Activated CD4-positive, alpha-beta T cell treated with anti-CD3 and anti-CD28 coated beads, Interleukin-2, Interleukin-6, amounts not matched to agents 100 ng/mL and 50 ng/mL, durations not matched to agents 16 hours and 8 hours (primary cell): ENCODE measurements around the gene ABLIM3.
A peak's percentile ranks its signal among the peaks of the same experiment; 100 is the strongest.

Experiments used
- DNase-seq: peaks from one replicate; pipeline ENCODE4 v3.0.0-alpha.2; 2020

ABLIM3 gene

DNA sequence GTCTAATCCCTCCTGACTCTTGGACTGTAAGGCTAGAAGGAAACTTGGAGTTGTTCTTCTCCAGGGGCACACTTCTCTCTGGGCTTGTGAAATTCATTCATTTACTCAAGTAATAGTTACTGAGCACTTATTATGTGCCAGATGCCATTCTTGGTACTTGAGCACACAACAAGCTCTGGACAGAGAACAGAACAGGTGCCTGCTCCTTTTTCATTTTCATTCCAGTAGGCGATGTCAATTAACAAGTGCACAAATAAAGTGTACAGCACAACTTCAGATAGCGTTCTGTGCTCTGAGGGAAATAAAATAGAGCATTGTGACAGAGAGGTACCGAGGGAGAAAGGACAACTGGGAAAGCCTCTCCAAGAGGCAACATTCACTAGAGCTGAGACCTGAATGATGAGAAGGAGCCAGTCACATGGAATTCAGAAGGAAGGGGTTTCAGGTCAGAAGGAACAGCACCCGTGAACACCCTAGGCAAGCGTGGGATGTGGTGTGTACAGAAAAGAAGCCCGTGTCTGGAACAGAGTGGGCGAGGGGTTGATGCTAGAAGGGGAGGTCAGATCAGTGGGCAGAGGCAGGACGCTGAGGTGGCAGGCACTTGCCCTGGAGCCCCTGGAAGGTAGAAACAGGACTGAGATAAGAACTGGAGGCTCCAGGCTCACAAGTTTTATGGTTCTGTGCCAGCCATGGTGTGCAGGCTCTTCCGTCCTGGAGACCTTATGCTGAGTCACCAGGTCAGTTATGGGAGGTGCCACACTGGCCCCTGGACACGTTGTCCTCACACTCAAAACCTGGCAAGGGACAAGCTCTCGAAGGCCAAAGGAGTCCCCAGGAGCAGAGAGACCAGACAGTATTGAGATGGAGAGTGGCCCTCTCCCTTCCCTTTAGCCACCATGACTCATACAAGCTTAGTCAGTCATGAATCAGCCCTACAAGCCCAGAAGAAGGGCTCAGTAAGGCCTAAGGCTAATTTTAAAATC lies 7.2 kb upstream of the ABLIM3 start:
- DNase-seq = no peak

DNA sequence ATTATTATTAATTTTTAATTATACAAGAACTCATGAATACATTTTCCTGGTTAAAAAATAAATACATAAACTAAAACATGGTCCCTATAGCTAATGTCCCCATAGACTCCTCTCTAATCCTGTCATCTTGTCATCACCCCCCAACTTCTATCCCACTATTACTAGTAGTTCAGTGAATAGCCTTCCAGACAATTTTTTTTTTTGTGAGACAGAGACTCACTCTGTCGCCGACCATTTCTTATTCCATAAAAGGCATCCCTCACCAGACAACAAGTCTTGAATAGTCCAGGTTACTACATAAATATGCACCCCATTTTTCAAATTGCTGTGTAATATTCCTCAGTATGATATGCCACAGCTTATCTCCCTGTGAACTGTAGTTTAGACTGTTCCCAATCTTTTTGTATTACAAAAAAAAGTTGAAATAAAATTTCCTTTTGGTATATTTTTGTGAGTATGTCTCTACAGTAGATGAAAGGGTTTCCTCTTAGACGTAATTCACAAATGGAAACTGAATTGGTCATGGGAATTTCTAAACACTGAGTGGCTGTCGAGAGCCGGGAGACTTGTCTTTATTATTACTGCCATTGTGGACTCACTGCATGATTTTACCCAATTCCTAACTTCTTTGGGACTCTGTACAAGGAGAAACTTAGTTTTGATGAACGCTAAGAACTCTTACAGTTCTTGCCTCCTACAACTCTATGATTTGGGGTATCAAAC lies 6.4 kb upstream of the ABLIM3 start:
- DNase-seq = no peak

DNA sequence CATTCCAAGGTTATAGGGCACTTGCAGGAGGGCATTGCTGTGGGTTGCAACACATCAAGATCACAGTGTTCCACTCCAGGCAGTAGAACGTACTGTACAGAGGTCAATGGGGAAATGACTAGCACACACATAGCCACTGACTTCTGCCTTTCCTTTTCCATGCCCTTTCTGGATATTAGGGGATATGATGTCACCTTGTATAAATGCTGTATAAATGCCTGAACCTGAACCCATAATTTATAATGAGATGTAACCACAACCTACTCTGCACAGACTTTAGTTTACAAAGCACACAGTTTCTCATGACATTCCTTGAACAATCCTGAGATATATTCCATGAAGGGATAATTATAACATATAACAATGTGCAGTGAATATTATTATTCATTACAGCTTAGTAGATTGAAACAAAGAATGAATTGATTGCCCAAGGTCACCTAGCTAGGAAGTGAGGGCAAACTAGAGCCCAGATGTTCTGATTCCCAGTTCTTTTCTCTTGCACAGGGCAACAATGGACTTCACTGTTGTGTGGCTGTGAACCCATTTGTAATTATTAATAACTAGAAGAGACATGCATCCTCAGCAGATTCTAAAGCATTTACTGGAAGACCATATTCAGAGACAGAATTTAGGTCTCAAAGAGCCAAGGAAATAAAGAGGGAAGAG lies 5.6 kb upstream of the ABLIM3 start:
- no peak for DNase-seq

DNA sequence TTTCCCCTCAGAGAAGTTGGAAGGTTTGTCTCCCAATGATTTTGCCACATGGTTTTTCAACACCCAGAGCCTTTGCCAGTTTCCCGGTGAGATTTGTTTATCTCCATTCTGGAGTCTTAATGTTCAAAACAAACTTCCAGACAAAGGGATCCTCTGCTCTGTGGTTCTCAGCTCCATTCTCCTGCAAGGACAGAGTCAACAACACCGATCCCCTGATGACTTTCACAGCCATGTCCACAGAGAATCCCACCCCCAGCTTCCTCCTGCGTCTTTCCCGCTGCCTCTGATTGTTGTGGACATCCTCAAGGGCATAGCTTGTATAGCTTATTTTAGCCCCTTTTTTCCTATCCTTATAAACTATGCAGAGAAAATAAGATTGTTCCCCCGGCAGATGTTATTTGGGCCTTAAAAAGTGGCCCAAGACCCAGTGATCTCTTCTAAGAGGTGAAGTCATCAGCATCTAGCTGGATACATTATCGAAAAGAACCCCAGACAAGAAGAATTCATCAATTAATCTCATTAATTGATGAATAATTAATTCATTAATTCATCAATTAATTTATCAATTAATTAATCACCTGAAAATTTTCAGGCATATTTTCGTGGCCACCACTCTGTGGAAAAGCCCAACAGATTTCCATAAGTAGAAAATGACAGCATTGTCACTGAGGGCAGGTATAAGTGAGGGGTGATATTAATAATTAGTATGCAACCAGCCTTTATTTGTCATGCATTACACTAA lies 2.9 kb upstream of the ABLIM3 start:
- DNase-seq = no peak

DNA sequence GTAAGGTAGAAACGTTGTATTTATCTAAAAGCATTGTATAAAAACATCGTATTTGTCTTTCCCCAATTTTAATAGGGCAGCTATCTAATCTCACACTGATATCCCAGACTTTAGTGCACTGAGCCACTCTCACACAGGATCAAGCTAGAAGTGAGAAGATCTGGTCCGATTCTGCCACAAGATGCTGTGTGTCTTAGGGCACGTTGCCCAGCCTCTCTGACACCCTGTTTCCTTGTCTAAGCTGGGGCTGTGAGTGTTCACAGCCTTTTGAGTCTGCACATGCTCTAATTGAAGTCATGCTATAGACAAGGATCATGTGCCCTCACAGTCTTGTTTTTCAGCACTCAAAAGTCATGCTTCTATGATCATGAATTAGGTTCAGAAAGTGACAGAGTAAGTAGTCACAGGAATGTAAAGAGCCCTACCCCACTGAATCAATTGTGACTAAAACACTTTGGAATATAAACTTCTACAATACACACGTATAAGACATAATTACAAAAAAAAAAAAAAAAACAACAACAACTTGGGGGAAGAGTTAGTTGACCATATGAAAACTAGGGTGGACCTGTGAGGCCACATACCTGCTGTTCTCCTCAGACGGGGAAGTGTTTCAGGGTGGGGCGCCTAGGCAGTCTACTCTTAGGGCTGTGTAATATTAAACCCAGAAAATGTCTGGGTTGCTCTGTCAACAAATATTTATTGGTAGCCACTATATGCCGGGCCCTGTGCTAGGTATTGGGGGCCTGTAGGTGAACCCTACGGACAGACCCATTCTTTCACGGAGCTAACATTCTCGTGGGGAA lies 893 bp upstream of the ABLIM3 start:
- DNase-seq = no peak

DNA sequence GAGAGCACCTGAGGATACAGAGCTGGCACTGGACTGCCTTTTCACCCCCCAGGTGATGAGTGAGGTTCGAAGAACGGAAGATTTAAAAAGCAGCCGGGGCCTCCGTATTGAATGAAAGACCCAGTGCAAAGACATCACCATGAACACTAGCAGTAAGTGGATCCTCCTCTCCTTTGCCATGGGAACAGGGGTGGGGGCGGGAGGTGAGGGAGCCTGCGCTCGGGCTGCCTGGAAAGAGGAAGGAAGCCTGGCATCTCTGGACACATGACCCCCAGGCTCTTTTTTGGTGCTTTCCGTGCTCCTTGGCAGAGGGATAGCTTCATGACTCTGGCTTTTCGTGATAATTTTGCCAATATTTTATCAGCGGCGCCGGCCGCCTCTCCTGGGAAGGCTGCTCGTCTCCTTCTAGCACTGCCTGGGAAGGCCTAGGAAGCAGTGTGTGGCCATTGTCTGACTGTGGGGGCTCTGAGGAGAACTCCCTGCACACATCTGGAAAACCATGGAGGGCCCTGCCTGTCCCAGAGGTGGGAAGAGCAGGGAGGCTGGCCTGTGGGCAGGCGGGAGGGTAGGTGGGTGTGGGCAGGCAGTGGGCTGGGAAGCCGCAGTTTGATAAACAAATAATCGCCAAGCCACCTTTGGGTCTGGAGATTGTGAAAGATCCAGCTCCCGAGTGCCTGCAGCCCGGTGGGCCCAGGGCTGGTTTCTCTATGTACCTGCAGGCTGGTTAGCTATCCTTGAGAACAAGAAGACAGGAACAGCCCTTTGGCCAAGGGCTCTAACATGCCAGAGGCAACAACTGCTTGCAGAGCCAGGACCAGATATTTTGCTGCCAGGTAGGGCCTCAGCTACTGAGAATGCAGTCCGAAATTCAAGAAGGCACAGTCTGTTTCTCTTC lies 911 bp downstream of the ABLIM3 start:
- no peak for DNase-seq

DNA sequence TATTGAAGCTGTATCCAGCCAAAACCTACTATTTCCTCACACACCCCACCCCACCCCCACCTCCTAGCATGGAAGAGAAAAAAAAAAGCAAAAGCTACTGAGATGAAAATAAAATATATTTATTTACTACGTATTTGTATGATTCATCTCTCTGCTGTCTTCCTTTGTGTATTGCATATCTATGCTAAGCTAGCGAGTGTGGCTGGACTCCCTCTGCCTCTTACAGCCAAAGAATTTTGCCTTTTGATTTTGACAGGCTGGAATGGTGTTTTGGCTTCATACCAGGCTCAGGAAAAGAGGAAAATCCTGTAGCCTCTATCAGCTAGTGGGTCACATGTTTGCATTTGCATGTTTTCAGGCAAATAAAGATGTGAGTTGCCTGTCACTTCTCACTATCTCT lies 2.2 kb downstream of the ABLIM3 start:
- no peak for DNase-seq

DNA sequence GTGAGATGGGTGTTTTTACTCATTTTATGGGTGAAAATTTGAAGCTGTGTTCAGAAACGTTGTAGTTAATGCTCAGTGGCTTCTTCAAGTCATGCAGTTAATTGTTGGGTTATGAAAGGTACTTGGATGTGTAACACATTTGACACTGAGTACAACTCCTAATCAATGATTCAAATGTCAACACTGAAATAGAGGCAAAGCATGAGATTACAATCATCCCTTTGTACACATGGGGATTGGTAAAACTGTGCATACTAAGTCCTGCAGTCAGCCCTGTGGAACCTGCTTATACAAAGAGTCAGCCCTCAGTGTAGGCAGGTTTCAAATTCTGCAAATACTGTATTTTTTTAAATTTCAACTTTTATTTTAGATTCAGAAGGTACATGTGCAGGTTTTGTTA lies 3.3 kb downstream of the ABLIM3 start:
- no peak for DNase-seq

DNA sequence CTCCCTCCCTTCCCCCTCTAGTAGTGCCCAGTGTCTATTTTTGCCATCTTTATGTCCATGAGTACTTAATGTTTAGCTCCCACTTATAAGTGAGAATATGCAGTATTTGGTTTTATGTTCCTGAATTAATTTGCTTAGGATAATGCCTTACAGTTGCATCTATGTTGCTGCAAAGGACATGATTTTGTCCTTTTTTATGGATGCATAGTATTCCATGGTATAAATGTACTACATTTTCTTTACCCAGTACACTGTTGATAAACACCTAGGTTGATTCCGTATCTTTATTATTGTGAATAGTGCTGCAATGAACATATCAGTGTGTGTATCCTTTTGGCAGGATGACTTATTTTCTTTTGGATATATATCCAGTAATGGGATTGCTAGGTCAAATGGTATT lies 3.8 kb downstream of the ABLIM3 start:
- DNase-seq = no peak

DNA sequence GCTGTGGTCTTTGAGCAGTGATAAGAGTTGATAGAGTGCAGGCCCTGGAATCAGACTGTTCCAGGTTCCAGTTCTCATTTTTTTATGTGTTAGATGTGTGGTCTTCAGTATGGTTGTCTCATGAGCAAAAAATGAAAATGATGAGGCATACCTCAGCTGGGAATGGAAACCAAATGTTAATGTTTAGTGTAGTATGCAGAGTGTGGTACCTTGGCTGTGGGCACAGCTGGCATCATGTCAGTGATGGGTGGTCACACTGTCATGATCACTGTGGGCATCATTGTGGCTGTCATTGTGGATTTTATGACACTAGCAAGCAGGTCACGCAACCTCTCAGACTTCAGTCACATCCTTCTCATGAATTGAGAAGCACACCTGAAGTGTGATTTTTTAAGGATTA lies 6.4 kb downstream of the ABLIM3 start:
- no peak for DNase-seq

DNA sequence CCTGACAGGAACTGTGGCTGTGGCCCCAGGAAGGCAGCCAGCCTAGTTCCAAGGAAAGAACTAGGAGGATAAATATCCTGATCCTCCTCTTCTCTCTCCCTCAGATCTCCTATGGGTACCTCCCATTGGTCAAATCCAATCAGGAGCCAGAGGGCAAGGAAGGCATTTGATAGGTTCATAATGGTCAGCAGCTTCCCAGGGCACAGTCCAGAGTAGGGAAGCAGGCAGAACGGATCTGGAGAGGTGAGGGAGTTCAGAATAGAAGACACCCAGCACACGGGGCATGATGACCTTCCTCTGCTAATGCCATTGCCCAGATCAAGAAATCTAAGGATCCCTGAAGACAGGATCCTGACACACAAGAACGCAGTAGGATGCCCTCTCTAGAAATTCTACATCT lies 8.6 kb downstream of the ABLIM3 start:
- no peak for DNase-seq

DNA sequence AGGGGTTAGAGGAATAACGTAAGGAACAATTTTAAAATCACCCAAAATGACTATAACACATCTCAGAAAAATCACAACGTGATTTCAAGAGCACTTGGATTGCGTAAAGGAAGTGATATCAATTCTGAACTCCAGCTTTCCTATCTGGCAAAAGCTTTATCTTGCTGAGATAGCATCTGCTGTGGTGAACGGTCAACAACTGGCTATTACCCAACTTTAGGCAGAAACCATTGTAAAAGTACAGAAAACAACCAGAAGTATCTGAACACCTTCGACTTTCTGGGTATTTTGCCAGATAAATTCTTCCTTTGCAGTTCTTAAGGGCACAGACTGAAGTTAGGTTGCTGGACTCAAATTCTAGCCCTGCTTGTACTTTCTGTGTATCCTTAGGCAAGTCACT lies 9.2 kb downstream of the ABLIM3 start:
- DNase-seq = no peak

DNA sequence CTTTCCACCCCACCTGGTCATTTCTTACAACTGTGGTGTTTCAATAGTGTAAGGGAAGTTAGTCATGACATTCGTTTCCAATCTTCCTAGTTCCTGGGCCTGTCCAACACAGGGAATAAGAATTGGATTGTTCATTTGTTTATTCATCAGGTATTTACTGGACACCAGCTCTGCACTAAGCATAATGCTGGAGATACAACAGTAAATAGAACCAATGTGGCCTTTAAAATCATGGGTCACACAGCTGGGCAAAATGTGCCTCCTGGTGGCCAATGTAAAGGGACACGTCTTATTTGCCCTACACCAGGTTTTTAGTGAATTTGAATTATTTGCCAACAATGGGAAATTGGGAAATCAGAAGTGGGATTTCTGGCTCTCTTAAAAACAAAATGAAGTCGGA lies 10.4 kb downstream of the ABLIM3 start:
- no peak for DNase-seq

DNA sequence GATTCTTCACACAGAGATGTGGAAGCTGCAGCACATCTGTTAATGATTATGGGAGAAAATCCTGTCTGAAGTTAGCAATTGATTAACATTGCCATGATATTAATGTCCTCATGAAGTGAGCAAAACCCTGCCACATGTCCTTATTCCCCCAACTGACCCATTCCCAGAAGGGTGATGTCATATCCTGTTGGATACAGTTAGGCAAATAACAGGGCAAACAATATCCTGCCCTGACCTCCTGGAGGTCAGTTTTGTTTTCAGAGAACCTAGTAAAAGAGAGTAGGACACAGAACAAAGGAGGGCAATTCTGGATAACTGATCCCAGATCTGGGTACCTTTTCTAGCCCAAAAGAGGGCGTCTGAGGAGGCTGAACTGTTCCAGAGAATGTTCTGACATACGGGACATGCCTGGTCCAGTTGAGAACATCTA lies 11.0 kb downstream of the ABLIM3 start:
- no peak for DNase-seq

DNA sequence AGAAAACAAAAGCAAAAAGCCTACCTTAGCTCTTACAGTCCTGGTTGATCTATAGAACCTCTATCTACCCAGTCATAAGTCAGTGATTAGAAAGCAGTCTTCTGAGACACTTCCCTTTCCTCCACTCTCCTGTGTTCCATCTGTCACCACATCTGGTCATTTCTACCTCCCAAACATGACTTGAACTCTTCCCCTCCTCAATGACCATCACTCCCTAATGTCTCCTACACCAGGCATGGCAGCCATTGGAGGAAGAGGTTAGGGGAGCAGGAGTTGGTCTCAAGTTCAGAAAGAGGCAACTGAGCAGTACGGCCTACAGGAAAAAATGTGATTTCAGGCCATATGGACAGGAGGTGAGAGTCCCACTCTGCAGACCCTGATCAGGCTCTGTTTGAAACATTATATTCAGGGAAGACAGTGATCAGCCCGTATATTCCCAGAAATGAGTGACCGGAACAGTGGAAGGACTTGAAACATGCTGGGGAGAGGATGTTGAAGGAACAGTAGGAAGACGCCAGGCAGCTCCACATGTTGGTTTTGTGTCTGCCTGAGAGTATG lies 12.0 kb downstream of the ABLIM3 start:
- no peak for DNase-seq

DNA sequence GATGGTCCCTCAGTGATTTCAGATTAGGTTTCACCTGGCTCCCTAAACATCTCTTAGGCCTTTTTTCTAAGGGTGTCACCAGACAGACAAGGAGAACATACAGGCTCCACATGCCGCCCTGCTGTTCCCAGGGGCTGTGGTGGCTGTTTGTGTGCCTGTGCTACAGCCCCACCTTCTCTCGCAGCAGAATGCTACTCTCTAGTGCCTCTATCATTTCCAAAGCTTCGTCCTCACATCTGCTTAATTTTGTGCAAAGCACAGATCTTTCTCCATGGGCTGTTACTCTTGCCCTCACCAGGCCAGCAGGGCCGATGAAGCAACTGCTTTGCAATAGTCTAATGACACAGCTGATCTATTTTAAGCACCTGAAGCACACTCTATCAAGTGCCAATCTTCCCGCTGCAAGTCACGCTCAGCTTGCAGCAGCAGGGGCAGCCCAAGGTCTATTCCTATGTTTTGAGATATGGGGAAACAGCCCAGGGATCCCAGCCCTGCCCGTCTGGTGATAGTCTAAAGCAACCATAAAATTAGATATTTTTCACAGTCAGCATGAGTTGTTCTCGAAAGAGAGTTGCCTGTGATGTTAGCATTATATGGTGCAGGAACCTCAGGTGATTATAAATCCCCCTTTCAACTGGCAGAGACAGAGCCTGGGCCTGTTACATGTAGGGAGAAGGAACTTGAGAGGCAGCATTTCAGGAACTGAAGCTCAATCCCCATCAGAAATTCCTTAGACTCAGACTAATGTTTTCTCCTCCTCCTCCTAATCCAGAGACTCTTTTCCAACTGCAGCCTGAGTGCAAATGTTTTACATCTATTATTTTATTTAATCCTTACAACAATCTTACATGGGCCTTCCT lies 12.7 kb downstream of the ABLIM3 start:
- DNase-seq = no peak

DNA sequence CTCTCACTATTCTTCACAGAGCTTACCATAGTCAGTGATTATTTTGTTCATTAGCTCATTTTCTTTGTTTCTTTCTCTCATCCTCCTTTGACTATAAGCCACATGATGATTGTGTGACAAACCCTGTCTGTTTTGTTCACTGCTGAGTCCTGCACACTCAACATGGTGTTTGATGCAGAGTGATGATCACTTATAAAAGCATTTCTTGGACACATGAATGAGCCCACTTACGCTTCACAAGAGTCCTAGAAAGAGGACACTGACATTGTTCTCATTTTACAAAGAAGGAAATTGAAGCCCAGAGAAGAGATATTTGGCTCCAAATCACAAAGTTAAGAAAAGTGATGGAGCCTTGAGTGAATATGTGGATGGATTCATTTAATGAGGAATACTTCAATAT lies 13.4 kb downstream of the ABLIM3 start:
- no peak for DNase-seq

DNA sequence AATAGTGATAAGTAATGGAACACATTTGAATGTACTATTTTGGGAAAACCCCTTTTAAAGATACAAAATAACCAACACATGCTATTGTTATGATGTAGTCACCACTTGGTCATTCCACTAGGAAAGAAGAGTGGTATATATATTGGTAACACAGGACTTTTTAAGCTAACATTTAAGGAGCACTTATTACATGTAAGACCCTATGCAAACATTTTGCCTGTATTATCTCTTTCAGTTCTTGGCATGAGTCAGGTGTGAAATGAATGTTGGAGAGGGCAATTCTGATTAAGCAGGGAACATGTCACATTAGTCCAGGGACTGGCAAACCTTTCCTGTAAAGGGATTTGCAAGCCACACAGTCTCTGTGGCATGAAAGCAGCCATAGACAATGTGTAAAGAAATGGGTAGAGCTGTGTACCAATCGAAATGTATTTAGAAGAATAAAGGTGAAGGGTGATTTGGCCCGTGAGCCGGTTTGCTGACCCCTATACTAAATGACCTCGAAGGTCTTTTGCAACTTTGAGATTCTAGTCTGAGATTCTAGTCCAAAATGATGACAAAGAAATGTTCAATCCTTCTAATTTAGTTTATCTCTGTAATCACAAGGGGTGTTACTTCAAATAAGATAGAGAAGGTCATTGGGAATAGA lies 15.3 kb downstream of the ABLIM3 start:
- DNase-seq = peak; percentile 21

DNA sequence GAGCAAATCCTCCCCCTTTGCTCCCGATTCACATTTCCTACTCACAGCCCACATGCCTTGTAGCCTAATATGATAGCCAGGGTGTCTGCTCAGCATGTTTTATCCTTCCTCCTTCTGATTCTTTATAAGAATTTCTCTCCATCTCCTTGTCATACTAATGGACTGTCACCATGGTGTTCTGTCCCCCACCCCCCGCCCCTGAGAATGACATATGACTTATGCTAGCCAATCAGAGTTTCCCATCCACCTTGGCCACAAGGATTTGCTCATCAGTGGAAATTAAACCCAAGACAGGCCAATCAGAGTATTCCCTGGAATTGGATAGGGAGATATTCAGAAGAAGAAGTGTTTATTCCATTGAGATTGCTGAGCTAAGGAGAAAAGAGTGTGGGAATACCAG lies 16.0 kb downstream of the ABLIM3 start:
- no peak for DNase-seq
